Right cardiac atrium (tissue), 5 donors: ENCODE results near the gene DLGAP5. TPM values are rescaled to one million over a fixed set of nuclear protein-coding genes. Genes with fewer than 3 reads are reported as not detected.

Source experiments
- ATAC-seq, 2 donors: fragments of 200-7000 bp; cut with Tn5 transposase; one replicate each; pipeline versions ENCODE4 v1.8.0 to v1.9.1; 2020; ENCODE audit warnings: moderate library complexity in 2 of 2, mild to moderate bottlenecking in 1 of 2
- DNase-seq, 3 donors: peaks; one replicate each; pipeline ENCODE4 v3.0.0-alpha.2; 2020
- H3K27ac ChIP-seq: one replicate; pipeline ENCODE4 v1.5.1; 2013; ENCODE audit warnings: mild to moderate bottlenecking, low read length, control low read depth, moderate library complexity
- H3K27me3 ChIP-seq: one replicate; pipeline ENCODE4 v1.6.1; 2013; ENCODE audit not compliant: control insufficient read depth, insufficient read depth
- H3K4me1 ChIP-seq: one replicate; pipeline ENCODE4 v1.6.1; 2013; ENCODE audit warnings: low read length; ENCODE audit not compliant: control insufficient read depth, insufficient read depth
- H3K4me3 ChIP-seq: one replicate; pipeline ENCODE4 v1.5.1; 2013; ENCODE audit warnings: low read length, control low read depth
- H3K9me3 ChIP-seq: one replicate; pipeline ENCODE4 v1.6.1; 2013; ENCODE audit warnings: low read length; ENCODE audit not compliant: control insufficient read depth
- WGBS: extraction: QIAGEN DNeasy Blood & Tissue Kit; methylation state at CpG from one replicate; pipeline ENCODE4 v1.1.7; 2013; 5-methylcytosine and 5-hydroxymethylcytosine counted together
- intact Hi-C, 4 donors: fragments of 100-400 bp; cut with DNase I; formaldehyde crosslinking; loops; one replicate each; pipeline versions ENCODE4 v1.11.0 to v1.14.0; 2022 to 2023
- long read RNA-seq, 4 donors: library from polyadenylated mRNA; unstranded; transcript quantifications; one replicate each; pipeline ENCODE4 v2.0.0, GENCODE V29; 2020 to 2021
- polyA plus RNA-seq: library from polyadenylated mRNA; stranded (reverse); fragments of 200-250 nt; gene quantifications from one replicate; pipeline ENCODE4 v1.2.3, GENCODE V29; 2013
- total RNA-seq, 4 donors: library from RNA; stranded (reverse); fragmentation: NEBNext Ultra II Directional; extraction: Animal tissue kit (Norgen Biotek cat#: 25700); gene quantifications; one replicate each; pipeline ENCODE4 v1.2.1, GENCODE V29; 2021
- donor health status: healthy with polysubstance abuse.
- donor health status: DM: no; HTN: yes; CAD: no.
- donor health status: DM: no; HTN: no; CAD: no.
- donor health status: DM: no; HTN: yes; CAD: no; lungs with severe emphysema.
- donor health status: DM: yes; HTN: yes; CAD: no.

The DLGAP5 gene
- total RNA-seq (under 1 TPM in 3 of 4 donors, not detected in 1; 0.23 to 0.89 (median 0.38) TPM), polyA plus RNA-seq (0.02 TPM)
- long read RNA-seq, donor 1: 0 reads
- long read RNA-seq, donor 2: 0 reads
- long read RNA-seq, donor 3, partial matches to known transcripts: 0 of 1 reads
- long read RNA-seq, donor 3, other reads (novel, unspliced or antisense): 0 of 1 reads
- long read RNA-seq, donor 4: 0 reads

DNA sequence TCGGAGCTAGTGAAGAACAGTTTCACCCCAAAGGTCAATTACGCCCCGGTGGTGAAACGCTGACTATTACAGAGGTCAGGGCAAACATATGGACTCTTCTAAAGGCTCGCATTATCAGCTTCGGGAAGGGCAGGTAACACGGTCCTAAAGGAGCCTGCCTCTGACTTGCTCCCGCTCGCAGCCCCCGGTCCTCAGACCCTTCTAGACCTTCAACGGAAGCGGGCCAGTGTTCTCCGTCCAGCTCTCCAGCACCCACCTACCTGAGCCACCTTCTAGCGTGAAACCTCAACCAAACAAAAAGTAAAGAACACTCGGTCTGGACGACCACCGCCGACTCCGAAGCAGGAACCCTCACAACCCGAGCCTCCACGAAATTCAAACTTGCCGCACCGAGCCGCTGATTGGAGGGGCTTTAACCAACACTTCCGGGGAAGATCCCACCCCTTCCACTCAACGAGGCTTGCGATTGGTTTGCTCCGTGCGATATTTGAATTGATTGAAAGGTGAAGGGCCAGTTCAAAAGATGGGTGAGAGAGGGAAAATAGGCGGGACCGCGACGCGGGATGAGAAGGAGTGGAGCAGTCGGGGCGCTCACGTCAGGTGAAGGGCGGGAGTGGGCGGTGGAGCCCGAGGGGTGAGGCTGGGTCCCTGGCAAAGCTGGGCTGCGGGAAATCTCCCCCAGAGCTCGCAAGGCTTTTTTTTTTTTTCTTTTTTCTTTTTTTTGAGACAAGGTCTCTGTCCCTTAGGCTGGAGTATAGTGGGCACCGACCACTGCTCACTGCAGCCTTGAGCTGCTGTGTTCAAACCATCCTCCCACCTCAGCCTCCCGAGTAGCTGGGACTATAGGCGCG is at the start of gene DLGAP5:
Gene DLGAP5 (minus strand): TSS at position 383 of the 851 bp plus-strand sequence. CDS start 2,406 bp downstream, outside the sequence.
- DNase-seq (peak; percentile 89 to 96 (median 94)), ATAC-seq (peak; percentile 98 to 99)
- intact Hi-C loops: no loop called here
- Histone ChIP-seq H3K4me3 (peak within 1 kb of the TSS; percentile 62), H3K27ac (no peak within 1 kb of the TSS), H3K27me3 (no peaks in the 10 kb centered on the region), H3K9me3 (no peaks in the 10 kb centered on the region), H3K4me1 (no peaks in the 10 kb centered on the region)
- 3% methylated on average over 46 of the region's 46 CpGs for WGBS

DNA sequence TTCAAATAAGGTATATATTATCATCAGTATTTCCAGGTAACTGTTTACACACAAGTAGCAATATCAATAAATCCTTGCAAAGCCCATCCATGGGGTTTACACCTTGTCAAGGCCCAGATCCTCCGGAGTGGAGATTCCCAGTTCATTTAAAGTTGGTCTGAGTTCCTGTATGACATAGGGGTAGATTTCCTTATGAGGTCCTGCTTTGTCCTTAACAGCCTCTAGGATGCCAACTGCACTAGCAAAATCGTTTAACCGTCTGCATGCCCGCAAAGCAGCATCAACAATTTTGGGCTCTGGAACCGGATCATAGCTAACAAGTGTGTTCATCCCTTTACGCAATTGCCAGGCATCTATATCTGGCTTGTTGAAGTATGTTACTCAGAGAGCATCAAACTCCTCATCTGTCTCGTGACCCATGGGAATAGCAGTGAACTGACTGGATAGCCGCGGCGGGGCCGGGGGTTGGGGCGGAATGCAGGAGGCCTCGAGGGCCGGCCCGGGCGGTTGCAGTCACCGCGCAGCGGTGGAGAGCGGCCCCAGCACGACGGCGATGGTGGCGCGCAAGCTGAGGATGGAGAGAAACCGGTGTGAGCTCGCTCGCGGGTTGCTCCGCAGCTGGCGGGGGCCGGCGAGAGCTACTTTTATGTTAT is 49.3 kb upstream of the DLGAP5 start:
- peak; percentile 33 to 45 for ATAC-seq
- intact Hi-C loops: no loop called here

GRCh38 chr14:55239320-55239719 is 47.9 kb upstream of the DLGAP5 start:
- H3K9me3 ChIP-seq: no peaks in the 10 kb centered on the region
- no peak overlapping the region for H3K27ac ChIP-seq
- intact Hi-C loops: no loop called here
- ATAC-seq (no peak), DNase-seq (no peak)
- H3K4me1 ChIP-seq: no peaks in the 10 kb centered on the region
- 80% methylated on average over 1 of the region's 1 CpG for WGBS
- no peaks in the 10 kb centered on the region for H3K27me3 ChIP-seq
- no peak overlapping the region for H3K4me3 ChIP-seq

More for the DNA sequence above, 49.3 kb upstream of the DLGAP5 start:
- 29% methylated on average over 33 of the region's 33 CpGs for WGBS
- no peak overlapping the region for H3K4me3 ChIP-seq
- no peaks in the 10 kb centered on the region for H3K4me1 ChIP-seq
- no peak for DNase-seq
- no peaks in the 10 kb centered on the region for H3K27me3 ChIP-seq
- no peaks in the 10 kb centered on the region for H3K9me3 ChIP-seq
- H3K27ac ChIP-seq: no peak overlapping the region

DNA sequence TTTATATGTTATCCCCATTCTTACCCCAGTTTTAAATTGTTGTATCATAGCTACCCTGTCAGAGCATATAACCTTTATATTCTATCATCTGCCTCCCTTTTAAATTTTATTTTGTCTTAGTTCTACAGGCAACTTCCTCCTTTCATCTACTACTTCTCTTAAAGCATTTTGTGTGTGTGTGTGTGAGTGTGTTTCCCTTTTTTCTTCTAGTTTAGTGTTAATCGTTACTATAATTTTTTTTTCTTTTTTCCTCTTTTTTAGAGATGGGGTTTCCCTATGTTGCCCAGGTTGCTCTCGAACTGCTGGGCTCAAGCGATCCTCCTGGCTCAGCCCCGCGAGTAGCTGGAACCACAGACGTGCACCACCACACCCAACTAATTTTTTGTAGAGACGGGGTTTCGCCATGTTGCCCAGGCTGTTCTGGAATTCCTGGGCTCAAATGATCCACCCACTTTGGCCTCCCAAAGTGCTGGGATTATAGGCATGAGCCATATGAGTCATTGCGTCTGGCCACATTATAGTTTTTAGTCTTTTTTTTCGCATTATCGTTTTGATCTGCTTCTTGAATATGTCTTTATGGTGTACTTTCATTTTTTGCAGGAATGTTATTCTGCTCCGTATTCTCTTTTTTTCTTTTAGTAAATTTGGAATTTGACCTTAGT is 46.8 kb upstream of the DLGAP5 start:
- intact Hi-C loops: no loop called here
- ATAC-seq (no peak), DNase-seq (no peak)
- WGBS: 81% methylated on average over 12 of the region's 12 CpGs
- H3K9me3 ChIP-seq: no peaks in the 10 kb centered on the region
- no peaks in the 10 kb centered on the region for H3K27me3 ChIP-seq
- no peaks in the 10 kb centered on the region for H3K4me1 ChIP-seq
- H3K4me3 ChIP-seq: no peak overlapping the region
- H3K27ac ChIP-seq: no peak overlapping the region

DNA sequence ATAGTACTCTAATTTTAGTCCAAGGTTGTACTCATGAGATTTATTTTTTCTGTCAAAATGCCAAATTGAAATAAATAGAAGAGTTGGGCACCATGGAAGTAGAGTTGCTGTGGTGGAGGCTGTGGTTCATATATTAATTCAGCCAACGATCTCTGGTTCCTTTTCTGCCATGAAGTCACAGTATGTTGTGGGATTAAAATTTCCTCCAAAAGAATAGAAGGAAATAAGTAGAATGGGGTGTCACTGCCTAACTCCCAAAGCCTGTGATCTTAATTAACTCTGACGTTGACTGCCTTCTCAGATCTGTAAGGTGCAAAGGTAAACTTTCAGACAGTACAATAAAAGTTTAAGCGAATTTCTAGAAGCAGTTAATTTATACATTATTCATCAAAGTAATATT is 42.2 kb upstream of the DLGAP5 start:
- Histone ChIP-seq H3K4me1 (no peaks in the 10 kb centered on the region), H3K4me3 (no peak overlapping the region), H3K27ac (no peak overlapping the region), H3K27me3 (no peaks in the 10 kb centered on the region), H3K9me3 (no peaks in the 10 kb centered on the region)
- intact Hi-C loops: no loop called here
- DNase-seq: no peak
- 54% methylated on average over 3 of the region's 3 CpGs for WGBS
- ATAC-seq: no peak

GRCh38 chr14:55228261-55228660 is 36.9 kb upstream of the DLGAP5 start:
- ATAC-seq (no peak), DNase-seq (no peak)
- intact Hi-C loops: no loop called here
- no peak overlapping the region for H3K27ac ChIP-seq
- H3K9me3 ChIP-seq: no peaks in the 10 kb centered on the region
- no peaks in the 10 kb centered on the region for H3K27me3 ChIP-seq
- H3K4me3 ChIP-seq: no peak overlapping the region
- H3K4me1 ChIP-seq: no peaks in the 10 kb centered on the region
- 84% methylated on average over 2 of the region's 2 CpGs for WGBS

- no peak overlapping the region for H3K4me3 ChIP-seq
- H3K9me3 ChIP-seq: no peaks in the 10 kb centered on the region
- intact Hi-C loops: no loop called here
- no peaks in the 10 kb centered on the region for H3K27me3 ChIP-seq
- H3K27ac ChIP-seq: no peak overlapping the region
- DNase-seq: no peak
- H3K4me1 ChIP-seq: no peaks in the 10 kb centered on the region
- ATAC-seq: no peak
Measured at GRCh38 chr14:55223364-55223763, 32.0 kb upstream of the DLGAP5 start.

DNA sequence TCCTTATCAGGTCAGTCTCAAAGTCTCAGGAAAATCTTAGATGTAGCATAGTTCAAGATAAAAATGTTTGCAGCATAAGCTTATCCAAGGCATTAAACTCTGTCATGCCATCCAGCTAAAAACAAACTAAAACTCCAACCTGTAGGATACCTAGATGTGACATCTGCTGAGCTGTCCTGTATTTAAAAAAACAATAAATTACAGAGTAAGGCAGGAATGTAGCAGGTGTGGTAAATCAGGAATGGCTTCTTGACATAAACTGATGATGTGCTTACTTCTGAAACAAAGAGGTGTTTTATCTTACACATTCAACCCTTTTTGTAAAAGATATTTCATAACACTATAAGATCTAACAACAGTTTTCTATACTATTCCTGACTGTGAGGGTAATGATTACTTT is 30.6 kb upstream of the DLGAP5 start:
- no peaks in the 10 kb centered on the region for H3K27me3 ChIP-seq
- no peak for ATAC-seq
- no peak overlapping the region for H3K27ac ChIP-seq
- H3K4me1 ChIP-seq: no peaks in the 10 kb centered on the region
- no peak overlapping the region for H3K4me3 ChIP-seq
- no peaks in the 10 kb centered on the region for H3K9me3 ChIP-seq
- intact Hi-C loops: no loop called here
- no peak for DNase-seq

DNA sequence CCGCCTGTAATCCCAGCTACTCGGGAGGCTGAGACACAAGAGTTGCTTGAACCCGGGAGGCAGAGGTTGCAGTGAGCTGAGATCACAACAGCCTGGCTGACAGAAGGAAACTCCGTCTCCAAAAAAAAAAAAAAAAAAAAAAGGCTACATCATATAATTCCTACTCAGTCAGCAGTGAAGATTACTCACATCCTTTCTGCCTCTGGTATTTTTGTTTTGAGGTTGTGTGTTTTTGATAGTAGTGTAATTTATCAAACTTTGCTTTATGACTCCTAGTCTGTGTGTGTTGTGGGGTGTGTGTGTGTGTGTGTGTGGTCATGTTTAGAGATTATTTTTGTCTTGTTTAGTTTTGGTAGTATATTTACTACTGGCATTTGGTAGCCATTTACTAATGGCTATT is 29.8 kb upstream of the DLGAP5 start:
- intact Hi-C loops: no loop called here
- no peaks in the 10 kb centered on the region for H3K9me3 ChIP-seq
- WGBS: 70% methylated on average over 4 of the region's 4 CpGs
- H3K4me1 ChIP-seq: no peaks in the 10 kb centered on the region
- ATAC-seq (no peak), DNase-seq (no peak)
- no peak overlapping the region for H3K27ac ChIP-seq
- no peak overlapping the region for H3K4me3 ChIP-seq
- H3K27me3 ChIP-seq: no peaks in the 10 kb centered on the region

GRCh38 chr14:55220230-55220629 is 28.8 kb upstream of the DLGAP5 start:
- ATAC-seq (no peak), DNase-seq (no peak)
- Histone ChIP-seq H3K4me1 (no peaks in the 10 kb centered on the region), H3K4me3 (no peak overlapping the region), H3K27me3 (no peaks in the 10 kb centered on the region), H3K27ac (no peak overlapping the region), H3K9me3 (no peaks in the 10 kb centered on the region)
- WGBS: 93% methylated on average over 1 of the region's 1 CpG
- intact Hi-C loops: no loop called here

DNA sequence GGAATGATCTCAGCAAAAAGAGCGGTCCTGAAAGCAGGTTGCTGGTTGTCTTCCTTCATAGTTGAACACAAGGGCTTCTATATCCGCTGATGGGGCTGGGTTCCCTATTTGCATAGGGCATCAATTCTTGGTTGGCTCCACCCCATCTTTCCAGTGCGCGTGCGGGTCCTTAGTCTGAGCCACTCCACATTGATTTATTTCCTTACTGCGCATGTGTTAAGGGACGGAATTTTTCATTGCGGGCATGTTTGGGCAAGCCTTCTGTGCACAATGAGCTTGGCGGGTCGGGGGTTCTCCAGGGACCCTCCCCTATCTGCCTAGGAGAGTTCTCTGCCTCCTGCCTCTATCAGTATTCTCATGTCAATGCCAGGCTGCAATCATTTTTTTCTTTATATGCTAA is 21.2 kb upstream of the DLGAP5 start:
- Histone ChIP-seq H3K4me3 (no peak overlapping the region), H3K9me3 (no peaks in the 10 kb centered on the region), H3K4me1 (no peaks in the 10 kb centered on the region), H3K27me3 (no peaks in the 10 kb centered on the region), H3K27ac (no peak overlapping the region)
- WGBS: 86% methylated on average over 10 of the region's 10 CpGs
- no peak for ATAC-seq
- no peak for DNase-seq
- intact Hi-C loops: loop anchor here in 3 of 4 donors (2.0 to 10.0 kb wide), 3 partner anchors 142 to 222 kb away; no protein-coding TSS in a partner anchor
